Measurements from ENCODE around the gene HSPA1L. TPM values are rescaled to one million over a fixed set of nuclear protein-coding genes. Genes with fewer than 3 reads are reported as not detected.
A peak's percentile ranks its signal among the peaks of the same experiment; 100 is the strongest.
"Not testable (repeated sequence)": the region's sequence is repeated elsewhere in the genome, so short reads cannot be mapped to it uniquely, and the experiment has no call there.

The HSPA1L gene
- polyA plus RNA-seq, 3 donors from 2014 or later = 0.70 to 3.8 (median 2.4) TPM

DNA sequence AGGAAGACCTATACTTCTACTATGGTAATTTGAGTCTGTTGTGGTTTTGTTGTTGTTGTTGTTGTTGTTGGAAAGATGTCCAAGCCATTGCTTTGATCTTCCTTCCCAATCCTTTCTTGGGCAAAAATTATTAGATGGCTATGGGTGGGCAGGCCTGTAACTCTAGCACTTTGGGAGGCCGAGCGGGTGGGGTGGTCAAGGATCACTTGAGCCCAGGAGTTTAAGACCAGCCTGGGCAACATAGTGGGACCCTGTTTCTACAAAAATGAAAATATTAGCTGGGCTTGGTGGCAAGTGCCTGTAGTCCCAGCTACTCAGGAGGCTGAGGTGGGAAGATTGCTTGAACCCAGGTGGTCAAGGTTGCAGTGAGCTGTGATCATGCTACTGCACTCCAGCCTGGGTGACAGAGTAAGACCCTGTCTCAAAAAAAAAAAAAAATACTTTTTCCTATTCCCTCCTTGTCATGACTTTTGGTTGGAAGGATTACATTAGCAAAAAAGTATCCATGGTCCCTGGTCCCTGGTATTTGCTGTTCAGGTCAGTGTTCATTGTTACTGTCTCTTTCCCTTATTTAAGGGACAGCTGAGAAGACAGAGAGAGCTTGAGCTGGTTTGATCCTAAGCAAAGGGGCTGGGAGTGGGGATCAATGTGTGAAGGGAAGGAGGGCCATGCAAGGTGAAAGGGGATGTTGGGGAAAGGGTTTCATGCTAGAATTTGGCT, 35.8 kb upstream of the HSPA1L start:
- Mint-ChIP-seq H3K36me3 (no peaks in the 10 kb centered on the region), H3K4me3 (no peak overlapping the region), H3K27me3 (ENCODE audit: low read depth in 3 of 3) (no peaks in the 10 kb centered on the region), H3K27ac (no peak overlapping the region), H3K9me3 (no peaks in the 10 kb centered on the region), H3K4me1 (no peaks in the 10 kb centered on the region)
- no peak for DNase-seq

DNA sequence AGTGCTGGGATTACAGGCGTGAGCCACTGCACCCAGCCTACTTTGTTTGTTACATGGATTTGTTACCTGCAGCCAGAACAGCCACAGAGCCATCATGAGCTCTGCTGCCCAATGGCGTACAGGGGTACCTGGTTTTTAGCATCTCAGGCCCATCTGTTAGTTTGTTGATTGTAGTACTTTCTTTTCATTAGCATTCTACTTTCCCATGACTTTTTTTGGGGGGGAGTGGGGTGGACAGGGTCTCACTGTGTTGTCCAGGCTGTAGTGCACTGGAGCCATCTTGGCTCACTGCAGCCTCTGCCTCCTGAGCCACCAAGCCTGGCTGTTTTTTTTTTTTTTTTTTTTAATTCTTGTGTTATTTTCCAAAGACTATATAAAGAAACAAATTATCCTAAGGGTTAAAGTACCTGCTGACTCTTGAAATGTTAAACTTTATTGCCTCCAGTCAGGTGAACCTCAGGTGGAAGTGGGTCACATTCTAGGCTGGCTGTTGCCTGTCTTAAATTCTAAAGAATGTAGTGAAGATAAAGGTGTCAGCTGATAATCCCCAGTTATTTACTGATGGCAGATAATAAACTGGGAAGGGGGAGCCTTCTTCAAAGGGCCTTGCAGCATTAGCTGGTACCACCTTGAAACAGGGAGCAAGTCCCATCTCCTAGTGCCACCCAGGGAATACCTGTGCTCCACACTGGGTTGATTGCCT, 32.3 kb upstream of the HSPA1L start:
- no peak for DNase-seq
- Mint-ChIP-seq H3K4me1 (no peaks in the 10 kb centered on the region), H3K27me3 (ENCODE audit: low read depth in 3 of 3) (peaks cover 0 to under 1% (median 0%) of the 10 kb centered on the region in 3 donors), H3K4me3 (no peak overlapping the region), H3K27ac (no peak overlapping the region), H3K9me3 (no peaks in the 10 kb centered on the region), H3K36me3 (no peaks in the 10 kb centered on the region)

DNA sequence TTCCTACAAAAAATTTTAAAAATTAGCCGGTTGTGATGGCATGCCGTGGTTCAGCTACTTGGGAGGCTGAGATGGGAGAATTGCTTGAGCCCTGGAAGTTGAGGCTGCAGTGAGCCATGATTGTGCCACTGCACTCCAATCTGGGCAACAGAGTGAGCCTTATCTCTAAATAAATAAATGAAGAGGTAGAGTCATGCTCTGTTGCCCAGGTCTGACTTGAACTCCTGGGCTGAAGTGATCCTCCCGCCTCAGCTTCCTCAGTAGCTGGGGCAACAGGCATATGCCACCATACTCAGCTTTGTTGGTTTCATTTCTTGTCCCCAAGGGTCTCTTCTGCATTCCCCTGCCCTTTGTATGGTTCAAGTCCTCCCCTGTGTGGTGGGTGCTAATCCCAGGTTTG, 29.4 kb upstream of the HSPA1L start:
- Mint-ChIP-seq H3K36me3 (peaks cover under 1 to 10% (median 4%) of the 10 kb centered on the region in 3 donors), H3K4me3 (no peak overlapping the region), H3K9me3 (no peaks in the 10 kb centered on the region), H3K27ac (no peak overlapping the region), H3K27me3 (ENCODE audit: low read depth in 3 of 3) (peaks cover 0 to 1% (median 1%) of the 10 kb centered on the region in 3 donors), H3K4me1 (peaks cover 0 to 2% of the 10 kb centered on the region in 2 donors)
- no peak for DNase-seq

DNA sequence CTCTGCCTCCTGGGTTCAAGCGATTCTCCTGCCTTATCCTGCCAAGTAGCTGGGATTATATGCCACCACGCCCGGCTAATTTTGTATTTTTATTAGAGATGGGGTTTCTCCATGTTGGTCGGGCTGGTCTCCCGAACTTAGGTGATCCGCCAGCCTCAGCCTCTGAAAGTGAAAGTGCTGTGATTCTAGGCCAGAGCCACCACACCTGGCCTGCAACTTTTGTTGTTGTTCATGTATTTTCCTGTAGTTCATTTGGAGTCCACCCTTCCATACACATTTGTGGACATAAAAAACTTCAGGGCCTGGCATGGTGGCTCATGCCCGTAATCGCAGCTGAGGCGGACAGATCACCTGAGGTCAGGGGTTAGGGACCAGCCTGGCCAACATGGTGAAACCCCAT, 27.0 kb upstream of the HSPA1L start:
- Mint-ChIP-seq H3K36me3 (peaks cover 9 to 24% (median 14%) of the 10 kb centered on the region in 3 donors), H3K27me3 (ENCODE audit: low read depth in 3 of 3) (peaks cover 0 to 1% (median 1%) of the 10 kb centered on the region in 3 donors), H3K9me3 (no peaks in the 10 kb centered on the region), H3K4me3 (no peak overlapping the region), H3K4me1 (peaks cover 16% of the 10 kb centered on the region in 2 donors), H3K27ac (peak overlapping the region in 1 of 6 donors; percentile 48)
- DNase-seq = no peak

DNA sequence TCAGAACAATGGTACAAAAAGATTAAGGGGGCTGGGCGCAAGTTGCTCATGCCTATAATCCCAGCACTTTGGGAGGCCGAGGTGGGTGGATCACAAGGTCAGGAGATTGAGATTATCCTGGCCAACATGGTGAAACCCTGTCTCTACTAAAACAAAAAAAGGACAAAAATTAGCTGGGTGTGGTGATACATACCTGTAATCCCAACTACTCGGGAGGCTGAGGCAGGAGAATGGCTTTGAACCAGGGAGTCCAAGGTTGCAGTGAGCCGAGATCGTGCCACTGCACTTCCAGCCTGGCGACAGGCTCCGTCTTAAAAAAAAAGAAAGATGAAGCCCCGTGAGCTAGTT, 24.7 kb upstream of the HSPA1L start:
- not testable (repeated sequence) for H3K4me3 Mint-ChIP-seq; H3K9me3 Mint-ChIP-seq; DNase-seq; H3K27me3 Mint-ChIP-seq (ENCODE audit: low read depth in 3 of 3)
- Mint-ChIP-seq H3K27ac (peak overlapping the region in 1 of 6 donors; percentile 58), H3K36me3 (peaks cover 9 to 29% (median 18%) of the 10 kb centered on the region in 3 donors), H3K4me1 (peaks cover 35 to 38% of the 10 kb centered on the region in 2 donors)

DNA sequence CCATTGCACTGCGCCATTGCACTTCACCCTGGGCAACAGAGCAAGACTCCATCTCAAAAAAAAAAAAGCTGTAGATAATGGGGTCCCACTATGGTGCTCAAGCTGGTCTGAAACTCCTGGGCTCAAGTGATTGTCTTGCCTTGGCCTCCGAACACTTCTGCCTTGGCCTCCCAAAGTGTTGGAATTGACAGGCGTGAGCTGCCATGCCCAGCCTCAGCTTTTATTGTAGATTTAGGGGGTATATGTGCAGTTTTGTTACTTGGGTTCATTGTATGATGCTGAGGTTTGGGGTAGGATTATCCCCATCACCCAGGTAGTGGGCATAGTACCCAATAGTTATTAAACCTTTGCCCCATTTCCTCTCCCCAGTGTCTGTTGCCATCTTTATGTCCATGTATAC, 23.9 kb upstream of the HSPA1L start:
- peaks cover 6 to 9% (median 7%) of the 10 kb centered on the region in 3 donors for H3K27me3 Mint-ChIP-seq (ENCODE audit: low read depth in 3 of 3)
- H3K27ac Mint-ChIP-seq = peak overlapping the region in 4 of 6 donors; percentile 26 to 58 (median 48)
- peak overlapping the region in 1 of 5 donors; percentile 8 for H3K4me3 Mint-ChIP-seq
- H3K9me3 Mint-ChIP-seq = no peaks in the 10 kb centered on the region
- no peak for DNase-seq
- H3K4me1 Mint-ChIP-seq = peaks cover 41 to 46% of the 10 kb centered on the region in 2 donors
- H3K36me3 Mint-ChIP-seq = peaks cover 9 to 29% (median 18%) of the 10 kb centered on the region in 3 donors

DNA sequence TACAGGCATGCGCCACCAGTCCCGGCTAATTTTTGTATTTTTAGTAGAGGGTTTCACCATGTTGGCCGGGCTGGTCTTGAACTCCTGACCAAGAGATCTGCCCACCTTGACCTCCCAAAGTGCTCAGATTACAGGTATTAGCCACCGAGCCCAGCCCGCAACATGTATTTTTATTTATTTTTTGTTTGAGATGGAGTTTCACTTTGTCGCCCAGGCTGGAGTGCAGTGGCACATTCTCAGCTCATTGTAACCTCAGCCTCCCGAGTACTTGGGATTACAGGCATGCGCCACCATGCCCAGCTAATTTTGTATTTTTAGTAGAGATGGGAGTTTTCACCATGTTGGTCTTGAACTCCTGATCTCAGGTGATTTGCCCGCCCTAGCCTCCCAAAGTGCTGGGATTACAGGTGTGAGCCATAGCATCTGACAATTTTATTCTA, 23.1 kb upstream of the HSPA1L start:
- DNase-seq; H3K9me3 Mint-ChIP-seq; H3K4me3 Mint-ChIP-seq; H3K27me3 Mint-ChIP-seq (ENCODE audit: low read depth in 3 of 3): not testable (repeated sequence)
- Mint-ChIP-seq H3K27ac (peak overlapping the region in 3 of 6 donors; percentile 10 to 100 (median 96)), H3K36me3 (peaks cover 9 to 29% (median 18%) of the 10 kb centered on the region in 3 donors), H3K4me1 (peaks cover 42 to 46% of the 10 kb centered on the region in 2 donors)

DNA sequence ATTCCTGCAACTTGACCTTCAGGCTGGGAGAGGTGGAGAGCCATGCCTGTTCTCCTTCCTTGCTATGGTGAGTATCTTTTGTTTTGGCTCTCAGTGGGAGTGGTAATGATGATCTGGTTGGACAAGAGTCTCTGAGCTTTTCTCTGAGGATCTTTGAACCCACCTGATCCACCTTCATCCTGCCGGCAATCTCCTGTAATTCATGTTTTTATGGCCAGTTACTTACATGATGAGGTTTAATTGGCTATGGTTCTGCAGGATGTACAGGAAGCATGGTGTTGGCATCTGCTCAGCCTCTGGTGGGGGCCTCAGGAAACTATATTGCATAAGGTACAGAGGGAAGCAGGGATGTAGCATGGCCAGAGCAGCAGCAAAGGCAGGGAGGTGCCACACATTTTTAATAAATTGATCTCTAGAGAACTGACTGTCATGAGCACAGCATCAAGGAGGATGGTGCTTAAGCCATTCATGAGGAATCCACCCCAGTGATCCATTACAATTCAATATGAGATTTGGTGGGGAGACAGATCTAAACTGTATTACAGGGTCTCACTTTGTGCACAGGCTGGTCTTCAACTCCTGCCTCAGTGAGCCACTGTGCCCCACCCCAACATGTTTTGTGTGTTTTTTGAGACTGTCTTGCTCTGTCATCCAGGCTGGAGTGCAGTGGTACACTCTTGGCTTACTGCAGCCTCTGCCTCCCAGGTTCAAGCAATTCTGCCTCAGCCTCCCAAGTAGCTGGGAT, 22.5 kb upstream of the HSPA1L start:
- H3K27ac Mint-ChIP-seq = peak overlapping the region; percentile 71 to 100 (median 98)
- peaks cover 42 to 46% of the 10 kb centered on the region in 2 donors for H3K4me1 Mint-ChIP-seq
- peaks cover 9 to 29% (median 18%) of the 10 kb centered on the region in 3 donors for H3K36me3 Mint-ChIP-seq
- DNase-seq = no peak
- peaks cover 6 to 9% (median 7%) of the 10 kb centered on the region in 3 donors for H3K27me3 Mint-ChIP-seq (ENCODE audit: low read depth in 3 of 3)
- peak overlapping the region; percentile 45 to 96 (median 90) for H3K4me3 Mint-ChIP-seq
- H3K9me3 Mint-ChIP-seq = no peaks in the 10 kb centered on the region

DNA sequence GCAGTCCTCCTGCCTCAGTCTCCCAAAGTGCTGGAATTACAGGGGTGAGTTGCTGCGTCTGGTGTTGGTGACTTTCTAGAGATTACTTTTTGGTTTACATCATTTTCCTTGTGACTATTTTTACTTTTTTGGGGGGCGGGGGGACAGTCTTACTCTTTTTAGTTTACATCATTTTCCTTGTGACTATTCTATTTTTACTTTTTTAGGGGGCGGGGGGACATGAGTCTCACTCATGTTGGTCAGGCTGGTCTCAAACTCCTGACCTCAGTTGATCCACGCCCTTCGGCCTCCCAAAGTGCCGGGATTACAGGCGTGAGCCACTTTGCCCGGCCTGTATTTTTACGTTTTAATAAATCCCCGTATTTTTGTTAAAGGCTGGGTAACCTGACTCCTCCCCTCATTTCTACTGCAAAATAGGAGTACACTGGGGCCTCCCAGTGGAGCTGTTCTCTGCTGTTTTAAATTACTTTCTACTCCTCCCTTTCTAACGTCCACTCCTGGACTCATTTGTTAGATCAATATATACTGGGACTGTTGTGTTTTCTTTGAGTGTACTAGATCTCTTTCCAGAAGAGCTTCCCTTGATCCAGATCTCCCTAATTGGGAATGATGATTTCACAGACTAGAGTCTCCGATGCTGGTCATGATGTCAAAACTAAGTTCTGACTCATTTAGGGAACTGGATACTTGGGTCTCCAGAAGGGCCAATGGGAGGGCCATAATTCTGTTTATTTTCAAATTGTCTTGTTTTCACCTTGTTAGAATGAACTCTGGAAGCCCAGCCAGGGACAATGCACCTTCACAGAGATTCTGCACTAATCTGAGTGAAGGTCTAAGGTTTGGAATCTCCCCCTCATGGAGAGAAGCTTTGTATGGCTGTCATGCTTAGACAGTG, 21.6 kb upstream of the HSPA1L start:
- Mint-ChIP-seq H3K4me3 (peak overlapping the region; percentile 89 to 99 (median 95)), H3K27me3 (ENCODE audit: low read depth in 3 of 3) (peaks cover 6 to 9% (median 6%) of the 10 kb centered on the region in 3 donors), H3K9me3 (no peaks in the 10 kb centered on the region), H3K4me1 (peaks cover 42 to 46% of the 10 kb centered on the region in 2 donors), H3K36me3 (peaks cover 9 to 29% (median 18%) of the 10 kb centered on the region in 3 donors), H3K27ac (peak overlapping the region; percentile 96 to 100 (median 99))
- no peak for DNase-seq

DNA sequence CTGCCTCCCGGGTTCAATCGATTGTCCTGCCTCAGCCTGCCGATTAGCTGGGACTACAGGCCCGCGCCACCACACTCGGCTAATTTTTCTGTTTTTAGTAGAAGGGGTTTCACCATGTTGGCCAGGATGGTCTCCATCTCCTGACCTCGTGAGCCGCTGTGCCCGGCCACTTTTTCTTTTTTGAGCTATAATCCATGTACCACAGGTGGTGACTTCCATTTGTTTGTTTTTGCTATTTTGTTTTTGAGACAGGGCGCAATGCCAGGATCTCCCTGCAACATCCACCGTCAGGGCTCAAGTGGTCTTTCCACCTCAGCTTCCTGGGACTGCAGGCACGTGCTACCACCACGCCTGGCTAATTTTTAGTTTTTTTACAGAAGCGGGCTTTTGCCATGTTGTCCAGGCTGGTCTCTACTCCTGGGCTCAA, 21.0 kb upstream of the HSPA1L start:
- Mint-ChIP-seq H3K27ac (peak overlapping the region; percentile 96 to 100 (median 99)), H3K36me3 (peaks cover 9 to 29% (median 18%) of the 10 kb centered on the region in 3 donors), H3K9me3 (no peaks in the 10 kb centered on the region), H3K4me3 (peak overlapping the region; percentile 89 to 99 (median 95)), H3K4me1 (peaks cover 44 to 49% of the 10 kb centered on the region in 2 donors), H3K27me3 (ENCODE audit: low read depth in 3 of 3) (peaks cover 6 to 9% (median 8%) of the 10 kb centered on the region in 3 donors)
- DNase-seq = no peak

DNA sequence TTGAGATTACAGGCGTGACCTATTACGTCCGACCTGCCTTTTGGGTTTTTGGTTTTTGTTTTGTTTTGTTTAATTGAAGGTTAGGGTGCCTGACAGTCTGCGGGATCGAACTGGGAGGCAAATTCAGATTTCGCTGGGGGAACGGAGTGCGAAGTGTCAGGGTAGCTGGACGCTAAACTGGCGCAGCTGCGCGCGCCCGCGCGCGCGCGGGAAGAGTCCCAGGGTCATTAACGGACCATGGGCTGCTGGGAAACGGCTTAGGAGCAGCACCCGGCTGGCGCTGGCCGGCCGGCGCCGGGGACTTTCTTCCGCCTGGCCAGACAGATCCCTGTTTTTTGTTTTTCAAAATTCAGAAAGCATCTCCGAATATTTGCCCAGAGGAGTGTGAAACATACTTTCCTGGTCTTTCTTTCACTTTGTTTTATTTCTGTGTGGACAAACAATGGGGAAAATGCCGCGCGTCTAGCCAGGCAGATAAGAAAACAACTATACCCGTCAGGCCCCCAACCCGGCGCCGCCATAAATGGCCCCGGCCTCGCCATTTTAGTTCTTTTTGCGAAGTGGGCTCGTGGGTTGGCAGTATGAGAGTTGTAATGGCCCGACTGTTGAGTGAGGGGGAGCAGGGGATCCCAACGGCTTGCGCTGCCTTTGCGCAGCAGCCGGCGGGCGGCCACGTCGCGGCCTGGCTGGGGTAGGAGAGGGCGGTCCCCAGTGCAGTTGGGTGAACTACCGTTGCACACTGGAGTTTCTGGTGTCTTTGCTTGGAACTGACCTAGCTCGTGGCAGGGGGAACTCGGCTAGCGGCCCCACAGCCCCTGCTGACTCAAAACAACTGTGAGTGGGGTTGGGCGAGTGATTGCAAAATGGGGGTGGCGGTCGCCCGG, 19.5 kb upstream of the HSPA1L start:
- Mint-ChIP-seq H3K4me3 (peak overlapping the region; percentile 89 to 99 (median 95)), H3K27ac (peak overlapping the region; percentile 96 to 100 (median 99)), H3K27me3 (ENCODE audit: low read depth in 3 of 3) (peaks cover 6 to 10% (median 9%) of the 10 kb centered on the region in 3 donors), H3K4me1 (peaks cover 58 to 62% of the 10 kb centered on the region in 2 donors), H3K36me3 (peaks cover 9 to 20% (median 14%) of the 10 kb centered on the region in 3 donors), H3K9me3 (no peaks in the 10 kb centered on the region)
- DNase-seq = peak; percentile 79 to 83 (median 81)

Measured in immature natural killer cell (primary cell).